AG04449 (cell line): ENCODE measurements around the gene NPAS3.

Source experiments
- CTCF ChIA-PET: fragments of 350-600 bp; formaldehyde crosslinking; extraction: SDS; loops from one replicate; lab custom pipeline; 2021; ENCODE audit warnings: antibody characterized with exemption; lab: Yijun Ruan, JAX
- POLR2A ChIA-PET: fragments of 400-600, 350-600 bp; formaldehyde crosslinking; extraction: SDS; loops from one replicate; lab custom pipeline; 2020; ENCODE audit warnings: antibody characterized with exemption, inconsistent platforms; lab: Yijun Ruan, JAX
- DNase-seq: peaks from one replicate; pipeline ENCODE4 v3.0.0-alpha.2; 2010; ENCODE audit warnings: low read depth, low spot score
- H3K4me3 ChIP-seq: 2 replicates; pipeline ENCODE4 v1.5.1; 2011; ENCODE audit warnings: low read depth, mild to moderate bottlenecking, control low read depth, low read length
- TF ChIP-seq, protein P1 (sequence below): IDR thresholded peaks from one replicate; pipeline ENCODE4 v1.5.1; 2011; ENCODE audit warnings: mild to moderate bottlenecking, moderate library complexity, low read length, control low read depth, inconsistent platforms; ENCODE audit not compliant: insufficient read depth; ENCODE audit errors: missing control alignments

NPAS3 gene

DNA sequence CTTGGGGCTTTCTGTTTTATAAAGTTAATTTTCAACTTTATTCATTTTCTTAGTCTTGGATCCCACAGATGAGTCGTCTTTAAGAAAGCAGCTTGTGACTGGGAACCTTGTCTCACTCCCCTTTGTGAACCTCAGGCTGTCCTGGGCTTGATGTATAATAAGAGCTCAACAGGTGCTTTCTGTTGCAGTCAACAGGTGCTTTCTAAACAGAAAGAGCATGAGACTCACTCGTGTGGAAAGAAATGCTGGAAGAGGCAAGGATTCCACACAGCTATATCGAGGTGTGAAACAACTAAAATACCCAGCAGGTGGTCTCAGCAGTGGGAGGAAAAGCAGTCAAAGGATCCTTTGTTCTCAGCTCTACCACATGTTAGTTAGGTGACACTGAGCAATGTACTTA lies 613.3 kb downstream of the NPAS3 start:
- H3K4me3 ChIP-seq = no peak overlapping the region
- TF ChIP-seq, protein P1, sequence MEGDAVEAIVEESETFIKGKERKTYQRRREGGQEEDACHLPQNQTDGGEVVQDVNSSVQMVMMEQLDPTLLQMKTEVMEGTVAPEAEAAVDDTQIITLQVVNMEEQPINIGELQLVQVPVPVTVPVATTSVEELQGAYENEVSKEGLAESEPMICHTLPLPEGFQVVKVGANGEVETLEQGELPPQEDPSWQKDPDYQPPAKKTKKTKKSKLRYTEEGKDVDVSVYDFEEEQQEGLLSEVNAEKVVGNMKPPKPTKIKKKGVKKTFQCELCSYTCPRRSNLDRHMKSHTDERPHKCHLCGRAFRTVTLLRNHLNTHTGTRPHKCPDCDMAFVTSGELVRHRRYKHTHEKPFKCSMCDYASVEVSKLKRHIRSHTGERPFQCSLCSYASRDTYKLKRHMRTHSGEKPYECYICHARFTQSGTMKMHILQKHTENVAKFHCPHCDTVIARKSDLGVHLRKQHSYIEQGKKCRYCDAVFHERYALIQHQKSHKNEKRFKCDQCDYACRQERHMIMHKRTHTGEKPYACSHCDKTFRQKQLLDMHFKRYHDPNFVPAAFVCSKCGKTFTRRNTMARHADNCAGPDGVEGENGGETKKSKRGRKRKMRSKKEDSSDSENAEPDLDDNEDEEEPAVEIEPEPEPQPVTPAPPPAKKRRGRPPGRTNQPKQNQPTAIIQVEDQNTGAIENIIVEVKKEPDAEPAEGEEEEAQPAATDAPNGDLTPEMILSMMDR = no peak
- DNase-seq = no peak
- ChIA-PET CTCF (interaction anchor here (1.2 kb wide), 1 partner anchor 241 kb away, joined by 4 read pairs; no protein-coding TSS in a partner anchor), POLR2A (no interaction called here)

DNA sequence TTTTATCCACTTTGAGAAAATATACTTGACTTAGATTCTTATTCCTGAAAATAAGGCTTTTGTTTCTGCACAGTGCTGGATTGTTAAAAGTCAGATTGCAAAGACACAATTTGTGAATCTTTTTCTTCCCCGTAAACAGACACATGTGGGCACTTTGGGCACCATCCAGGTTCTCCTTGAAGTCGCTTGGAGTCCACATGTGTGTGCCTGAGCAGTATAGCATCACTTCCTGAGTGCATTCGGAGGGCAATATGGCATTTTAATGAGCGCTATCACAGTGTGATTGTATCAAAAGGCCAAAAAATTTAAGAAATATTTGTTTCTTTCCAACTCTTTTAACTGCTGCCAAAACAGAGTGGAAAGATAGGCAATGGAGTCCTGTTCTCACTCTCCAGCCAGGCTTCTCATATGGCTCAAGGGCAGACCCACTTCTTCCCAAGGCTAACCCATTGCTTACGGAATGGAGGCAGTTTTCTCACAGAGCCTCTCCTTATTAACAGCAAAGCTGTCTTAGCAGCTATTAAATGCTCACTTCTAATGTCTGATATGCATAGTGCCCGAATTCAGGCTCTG lies 615.1 kb downstream of the NPAS3 start:
- TF ChIP-seq, protein P1 = no peak
- ChIA-PET CTCF (no interaction called here), POLR2A (no interaction called here)
- no peak overlapping the region for H3K4me3 ChIP-seq
- no peak for DNase-seq

- TF ChIP-seq, protein P1 = no peak
- ChIA-PET POLR2A (no interaction called here), CTCF (no interaction called here)
- no peak overlapping the region for H3K4me3 ChIP-seq
- no peak for DNase-seq
Measured at GRCh38 chr14:33554988-33555387, 616.3 kb downstream of the NPAS3 start.

- DNase-seq = no peak
- POLR2A ChIA-PET = no interaction called here
- H3K4me3 ChIP-seq = no peak overlapping the region
- TF ChIP-seq, protein P1 = no peak
- CTCF ChIA-PET = no interaction called here
Measured at GRCh38 chr14:33555710-33556350, 617.2 kb downstream of the NPAS3 start.

DNA sequence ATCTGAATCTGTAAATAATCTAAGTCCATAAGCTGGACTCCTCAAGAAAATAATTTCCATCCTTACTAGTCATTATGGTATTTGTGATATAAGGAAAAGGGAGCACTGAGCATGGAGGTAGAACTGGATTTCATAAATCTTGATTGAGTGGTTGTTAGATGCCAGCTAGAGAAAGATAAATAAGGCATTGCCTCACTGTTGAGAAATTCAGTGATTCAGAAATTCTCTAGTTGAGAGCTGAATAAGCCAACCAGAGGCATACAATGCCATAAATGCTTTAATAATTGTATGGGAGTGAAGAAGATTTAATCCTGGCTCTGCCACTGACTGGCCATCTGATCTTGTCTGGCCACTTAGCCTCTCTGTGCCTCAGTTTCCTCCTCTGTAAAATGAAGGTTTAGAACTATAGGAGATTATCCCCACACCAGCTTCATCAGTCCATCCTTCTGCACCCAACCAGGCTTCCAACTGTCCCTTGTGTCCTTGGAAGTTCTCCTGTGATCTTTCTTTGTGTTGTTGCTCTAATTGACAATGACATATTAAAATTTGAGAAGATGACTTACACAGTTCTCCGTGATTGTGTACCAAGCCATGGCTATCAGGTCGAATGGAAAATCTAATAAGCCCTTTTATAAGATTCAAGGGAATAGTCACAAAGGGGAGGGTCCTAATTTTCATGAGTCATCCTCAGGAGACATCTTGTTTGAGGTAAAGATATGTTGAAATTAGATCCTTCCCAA lies 617.9 kb downstream of the NPAS3 start:
- POLR2A ChIA-PET = no interaction called here
- TF ChIP-seq, protein P1 = no peak
- CTCF ChIA-PET = no interaction called here
- DNase-seq = no peak
- no peak overlapping the region for H3K4me3 ChIP-seq
